Natural killer cell (primary cell): ENCODE results near the gene SPATA16. TPM values are rescaled to one million over a fixed set of nuclear protein-coding genes. Genes with fewer than 3 reads are reported as not detected.
"Not testable (repeated sequence)": the region's sequence is repeated elsewhere in the genome, so short reads cannot be mapped to it uniquely, and the experiment has no call there.

Source experiments
- ATAC-seq, 3 donors: fragments of 150-1000 bp in 2 of 3; fragments of 200-7000 bp in 1 of 3; cut with Tn5 transposase; 1 replicate in 1 of 3; 2 replicates in 2 of 3; pipeline ENCODE4 v1.10.0; 2021; ENCODE audit warnings: mild to moderate bottlenecking in 2 of 3, moderate library complexity in 2 of 3
- DNase-seq, 2 donors: peaks; one replicate each; pipeline versions ENCODE4 v3.0.0 to v3.0.0-alpha.2; 2013 to 2021; ENCODE audit warnings: mixed read lengths in 1 of 2
- H3K27ac ChIP-seq: one replicate; pipeline ENCODE4 v1.5.1; 2013; ENCODE audit warnings: mild to moderate bottlenecking, low read length
- H3K27me3 ChIP-seq: one replicate; pipeline ENCODE4 v1.6.1; 2013; ENCODE audit warnings: low read length; ENCODE audit not compliant: control insufficient read depth, insufficient read depth
- H3K36me3 ChIP-seq: one replicate; pipeline ENCODE4 v1.6.1; 2013; ENCODE audit warnings: low read length; ENCODE audit not compliant: control insufficient read depth, insufficient read depth
- H3K4me1 ChIP-seq: one replicate; pipeline ENCODE4 v1.6.1; 2013; ENCODE audit warnings: low read length; ENCODE audit not compliant: control insufficient read depth, insufficient read depth
- H3K4me3 ChIP-seq: one replicate; pipeline ENCODE4 v1.5.1; 2013; ENCODE audit warnings: low read length
- H3K9me3 ChIP-seq: one replicate; pipeline ENCODE4 v1.6.1; 2013; ENCODE audit warnings: low read length; ENCODE audit not compliant: control insufficient read depth, insufficient read depth
- H3K27ac Mint-ChIP-seq, 2 donors: one replicate each; pipeline ENCODE4 v1.8.0; 2022; ENCODE audit warnings: mild to moderate bottlenecking in 2 of 2, mixed read lengths in 2 of 2, moderate library complexity in 1 of 2
- H3K27me3 Mint-ChIP-seq, 2 donors: one replicate each; pipeline ENCODE4 v1.8.0; 2022; ENCODE audit warnings: low read depth in 2 of 2, mixed read lengths in 2 of 2
- H3K36me3 Mint-ChIP-seq: one replicate; pipeline ENCODE4 v1.8.0; 2022; ENCODE audit warnings: mixed read lengths
- H3K4me1 Mint-ChIP-seq, 2 donors: one replicate each; pipeline ENCODE4 v1.8.0; 2022; ENCODE audit warnings: mixed read lengths in 2 of 2
- H3K4me3 Mint-ChIP-seq: one replicate; pipeline ENCODE4 v1.8.0; 2022; ENCODE audit warnings: mild to moderate bottlenecking, moderate library complexity, mixed read lengths
- H3K9me3 Mint-ChIP-seq, 2 donors: one replicate each; pipeline ENCODE4 v1.8.0; 2022; ENCODE audit warnings: mixed read lengths in 2 of 2
- whole genome bisulfite sequencing: methylation state at CpG from one replicate; pipeline ENCODE4 v1.1.7; 2013; ENCODE audit warnings: missing lambda C conversion rate; ENCODE audit not compliant: insufficient coverage; 5-methylcytosine and 5-hydroxymethylcytosine counted together
- intact Hi-C: fragments of 100-400 bp; cut with micrococcal nuclease; formaldehyde crosslinking; loops from one replicate; pipeline ENCODE4 v1.14.2; 2022
- total RNA-seq, 4 donors: library from RNA; stranded (reverse); fragments of 120-200 nt in 1 of 4; gene quantifications; one replicate each; pipeline versions ENCODE4 v1.2.3 to v1.2.4, GENCODE V29; 2013 to 2022
- TF ChIP-seq, protein P1 (sequence below): fragments of 200-600 bp; IDR thresholded peaks from one replicate; pipeline ENCODE4 v1.8.0; 2022; ENCODE audit warnings: antibody characterized with exemption

SPATA16 gene
- total RNA-seq, 3 donors from 2014 or later (not counting 1 experiment from before 2014, with no cell fraction given): not detected

DNA sequence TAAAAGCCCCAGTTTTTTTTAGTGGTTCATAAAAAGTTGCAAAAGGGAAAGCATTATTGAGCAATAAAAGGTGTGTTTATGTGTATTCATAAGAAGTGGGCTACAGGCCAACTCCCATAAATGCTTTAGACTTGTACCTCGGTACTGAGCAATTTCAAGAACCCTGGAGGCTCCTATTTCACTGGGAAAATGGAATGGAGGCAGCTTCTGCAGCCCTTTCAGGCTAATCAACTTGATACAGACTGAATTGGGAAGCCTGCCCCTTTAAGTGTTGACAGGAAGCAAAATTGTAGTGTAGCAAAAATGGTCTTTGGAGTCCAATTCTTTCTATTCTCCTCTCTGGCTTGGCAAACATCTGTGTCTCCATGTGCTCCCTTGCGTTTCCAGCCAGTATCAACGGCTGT lies 271.7 kb downstream of the SPATA16 start:
- Mint-ChIP-seq H3K4me1 (no peaks in the 10 kb centered on the region), H3K4me3 (no peak overlapping the region), H3K36me3 (no peaks in the 10 kb centered on the region), H3K27ac (no peak overlapping the region), H3K9me3 (no peaks in the 10 kb centered on the region), H3K27me3 (peaks cover 0 to 4% of the 10 kb centered on the region in 2 donors)
- no peak overlapping the region for H3K4me3 ChIP-seq
- no peaks in the 10 kb centered on the region for H3K9me3 ChIP-seq
- no peaks in the 10 kb centered on the region for H3K27me3 ChIP-seq
- no peaks in the 10 kb centered on the region for H3K36me3 ChIP-seq
- intact Hi-C loops: no loop called here
- 57% methylated on average over 3 of the region's 3 CpGs for WGBS
- no peaks in the 10 kb centered on the region for H3K4me1 ChIP-seq
- TF ChIP-seq, protein P1, sequence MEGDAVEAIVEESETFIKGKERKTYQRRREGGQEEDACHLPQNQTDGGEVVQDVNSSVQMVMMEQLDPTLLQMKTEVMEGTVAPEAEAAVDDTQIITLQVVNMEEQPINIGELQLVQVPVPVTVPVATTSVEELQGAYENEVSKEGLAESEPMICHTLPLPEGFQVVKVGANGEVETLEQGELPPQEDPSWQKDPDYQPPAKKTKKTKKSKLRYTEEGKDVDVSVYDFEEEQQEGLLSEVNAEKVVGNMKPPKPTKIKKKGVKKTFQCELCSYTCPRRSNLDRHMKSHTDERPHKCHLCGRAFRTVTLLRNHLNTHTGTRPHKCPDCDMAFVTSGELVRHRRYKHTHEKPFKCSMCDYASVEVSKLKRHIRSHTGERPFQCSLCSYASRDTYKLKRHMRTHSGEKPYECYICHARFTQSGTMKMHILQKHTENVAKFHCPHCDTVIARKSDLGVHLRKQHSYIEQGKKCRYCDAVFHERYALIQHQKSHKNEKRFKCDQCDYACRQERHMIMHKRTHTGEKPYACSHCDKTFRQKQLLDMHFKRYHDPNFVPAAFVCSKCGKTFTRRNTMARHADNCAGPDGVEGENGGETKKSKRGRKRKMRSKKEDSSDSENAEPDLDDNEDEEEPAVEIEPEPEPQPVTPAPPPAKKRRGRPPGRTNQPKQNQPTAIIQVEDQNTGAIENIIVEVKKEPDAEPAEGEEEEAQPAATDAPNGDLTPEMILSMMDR: no peak
- no peak overlapping the region for H3K27ac ChIP-seq
- DNase-seq: no peak
- no peak for ATAC-seq

DNA sequence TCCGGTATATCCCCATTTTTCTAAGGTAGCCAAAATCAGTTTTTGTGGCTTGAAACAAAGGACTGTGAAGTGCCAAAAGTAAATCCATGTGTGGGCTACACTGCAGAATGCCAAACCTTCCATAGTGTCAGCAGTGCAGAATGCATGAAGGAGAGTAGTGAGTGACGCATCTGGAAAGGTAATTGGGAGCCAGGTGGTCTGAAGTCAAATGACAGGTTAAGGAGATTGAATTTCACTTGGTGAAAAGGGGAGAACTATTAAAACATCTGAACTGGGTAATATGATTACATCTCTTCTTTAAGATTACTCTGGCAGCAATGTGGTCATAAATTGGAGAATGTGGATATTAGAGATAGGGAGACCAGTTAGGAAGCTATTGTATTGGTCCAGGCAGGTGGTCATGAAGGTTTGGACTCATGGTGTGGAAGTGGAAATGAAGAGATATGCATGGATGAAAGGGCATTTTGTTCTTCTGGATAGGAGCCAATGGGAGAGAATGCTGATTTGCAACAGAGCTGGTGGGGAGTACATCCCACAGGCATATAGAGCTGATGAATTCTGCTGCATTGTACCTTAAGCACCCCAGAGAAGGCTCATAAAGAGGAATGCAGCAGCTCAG lies 272.3 kb downstream of the SPATA16 start:
- TF ChIP-seq, protein P1: no peak
- DNase-seq (no peak), ATAC-seq (no peak)
- Mint-ChIP-seq H3K27ac (no peak overlapping the region), H3K4me1 (no peaks in the 10 kb centered on the region), H3K9me3 (no peaks in the 10 kb centered on the region), H3K27me3 (peaks cover 0 to 4% of the 10 kb centered on the region in 2 donors), H3K36me3 (no peaks in the 10 kb centered on the region), H3K4me3 (no peak overlapping the region)
- Histone ChIP-seq H3K9me3 (no peaks in the 10 kb centered on the region), H3K36me3 (no peaks in the 10 kb centered on the region), H3K4me3 (no peak overlapping the region), H3K27ac (no peak overlapping the region), H3K27me3 (no peaks in the 10 kb centered on the region), H3K4me1 (no peaks in the 10 kb centered on the region)
- intact Hi-C loops: no loop called here
- WGBS: 98% methylated on average over 2 of the region's 2 CpGs

DNA sequence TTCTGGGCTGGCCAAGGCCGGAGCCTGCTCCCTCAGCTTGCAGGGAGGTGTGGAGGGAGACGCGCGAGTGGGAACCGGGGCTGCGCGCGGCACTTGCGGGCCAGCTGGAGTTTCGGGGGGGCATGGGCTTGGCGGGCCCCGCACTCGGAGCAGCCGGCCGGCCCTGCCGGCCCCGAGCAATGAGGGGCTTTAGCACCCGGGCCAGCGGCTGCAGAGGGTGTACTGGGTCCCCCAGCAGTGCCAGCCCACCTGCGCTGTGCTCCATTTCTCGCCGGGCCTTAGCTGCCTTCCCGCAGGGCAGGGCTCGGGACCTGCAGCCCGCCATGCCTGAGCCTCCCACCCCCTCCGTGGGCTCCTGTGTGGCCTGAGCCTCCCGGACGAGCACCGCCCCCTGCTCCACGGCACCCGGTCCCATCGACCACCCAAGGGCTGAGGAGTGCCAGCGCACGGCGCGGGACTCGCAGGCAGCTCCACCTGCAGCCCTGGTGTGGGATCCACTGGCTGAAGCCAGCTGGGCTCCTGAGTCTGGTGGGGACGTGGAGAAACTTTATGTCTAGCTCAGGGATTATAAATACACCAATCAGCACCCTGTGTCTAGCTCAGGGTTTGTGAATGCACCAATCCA lies 274.2 kb downstream of the SPATA16 start:
- H3K4me3 Mint-ChIP-seq, H3K9me3 ChIP-seq, H3K9me3 Mint-ChIP-seq, DNase-seq, H3K36me3 ChIP-seq, intact Hi-C loops, H3K27me3 ChIP-seq, H3K4me3 ChIP-seq, H3K36me3 Mint-ChIP-seq, H3K27ac ChIP-seq, H3K27ac Mint-ChIP-seq, ATAC-seq, H3K4me1 Mint-ChIP-seq, H3K27me3 Mint-ChIP-seq, H3K4me1 ChIP-seq: not testable (repeated sequence)
- WGBS: 96% methylated on average over 35 of the region's 38 CpGs

DNA sequence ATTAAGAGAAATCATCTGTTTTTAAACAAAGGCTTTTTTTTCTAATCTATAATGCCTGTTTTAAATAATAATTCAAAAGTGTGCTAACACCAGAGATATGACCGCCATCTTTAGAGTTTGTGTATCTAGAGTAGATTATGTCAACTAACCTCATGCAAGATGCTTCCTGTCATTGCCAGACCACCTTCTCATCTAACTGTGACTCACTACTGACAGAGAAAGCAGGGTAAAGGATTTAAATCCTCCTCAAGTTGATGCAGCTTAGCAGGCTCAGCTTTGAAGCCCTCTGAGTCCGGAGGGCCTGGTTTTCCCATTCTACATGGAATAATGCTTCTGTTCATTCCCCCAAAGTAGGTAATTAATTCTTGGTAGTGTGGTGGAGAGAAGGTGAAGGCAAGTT lies 282.0 kb downstream of the SPATA16 start:
- no peaks in the 10 kb centered on the region for H3K36me3 Mint-ChIP-seq
- H3K4me3 Mint-ChIP-seq: no peak overlapping the region
- H3K9me3 ChIP-seq: no peaks in the 10 kb centered on the region
- DNase-seq: no peak
- H3K4me3 ChIP-seq: no peak overlapping the region
- H3K4me1 Mint-ChIP-seq: no peaks in the 10 kb centered on the region
- H3K27me3 ChIP-seq: no peaks in the 10 kb centered on the region
- H3K27me3 Mint-ChIP-seq: peaks cover 6 to 22% of the 10 kb centered on the region in 2 donors
- no peak for ATAC-seq
- 92% methylated on average over 1 of the region's 2 CpGs for WGBS
- no peaks in the 10 kb centered on the region for H3K9me3 Mint-ChIP-seq
- no peak overlapping the region for H3K27ac ChIP-seq
- TF ChIP-seq, protein P1: no peak
- no peaks in the 10 kb centered on the region for H3K4me1 ChIP-seq
- no peak overlapping the region for H3K27ac Mint-ChIP-seq
- H3K36me3 ChIP-seq: no peaks in the 10 kb centered on the region
- intact Hi-C loops: no loop called here
